ENCODE measurements around the gene CENPV.

- TF ChIP-seq GATA2 (IDR thresholded peaks at IDR 0.05; ENCODE audit: low read depth, low read length): no peak
- TF ChIP-seq GATA3 (IDR thresholded peaks at IDR 0.05; ENCODE audit: low read depth, low read length): no peak
Observed at GRCh38 chr17:16364625-16365024, 11.4 kb upstream of the CENPV start.

Measured in SH-SY5Y (cell line).